Measurements from ENCODE around the gene DHRS7C.
"Not testable (repeated sequence)": the region's sequence is repeated elsewhere in the genome, so short reads cannot be mapped to it uniquely, and the experiment has no call there.

The DHRS7C gene

DNA sequence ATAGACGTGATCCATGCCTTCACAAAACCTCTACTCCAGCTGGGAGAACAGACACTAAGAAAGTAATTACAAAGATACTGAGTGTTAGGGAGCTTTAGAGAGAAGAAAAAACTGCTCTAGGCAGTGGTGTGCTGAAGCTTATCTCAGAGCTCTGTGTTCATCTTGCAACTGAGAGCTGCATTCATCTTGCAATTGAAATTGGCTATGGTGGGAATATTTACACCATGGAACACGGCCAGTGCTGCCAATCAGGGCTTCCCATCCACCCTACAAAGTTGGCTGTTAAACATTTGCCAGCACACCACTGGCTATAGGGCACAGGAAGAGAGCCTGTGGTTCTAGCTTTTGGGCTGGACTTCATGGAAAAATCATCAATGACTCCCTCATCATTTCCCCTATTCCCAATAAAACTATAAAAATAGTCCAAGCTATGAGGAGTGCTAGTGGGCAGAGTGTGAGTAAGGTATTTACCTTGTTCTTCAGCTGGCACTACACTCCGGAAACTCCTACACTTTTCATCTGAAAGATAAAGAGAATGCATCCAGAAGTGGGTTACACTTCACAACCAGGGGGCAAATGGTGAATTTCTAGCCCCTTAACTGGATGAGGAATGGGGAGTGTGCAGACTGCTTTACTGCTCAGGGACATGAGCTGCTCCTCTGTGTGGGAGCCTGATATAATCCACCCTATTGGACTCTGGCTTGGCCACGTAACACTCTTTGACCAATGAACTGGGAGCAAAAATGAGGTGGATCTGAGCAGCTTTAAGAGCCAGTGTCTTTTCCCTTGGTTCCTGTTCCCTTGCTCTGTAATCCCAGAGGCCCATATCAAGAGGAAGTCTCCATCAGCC lies 18.9 kb upstream of the DHRS7C start:
- no peak for DNase-seq

DNA sequence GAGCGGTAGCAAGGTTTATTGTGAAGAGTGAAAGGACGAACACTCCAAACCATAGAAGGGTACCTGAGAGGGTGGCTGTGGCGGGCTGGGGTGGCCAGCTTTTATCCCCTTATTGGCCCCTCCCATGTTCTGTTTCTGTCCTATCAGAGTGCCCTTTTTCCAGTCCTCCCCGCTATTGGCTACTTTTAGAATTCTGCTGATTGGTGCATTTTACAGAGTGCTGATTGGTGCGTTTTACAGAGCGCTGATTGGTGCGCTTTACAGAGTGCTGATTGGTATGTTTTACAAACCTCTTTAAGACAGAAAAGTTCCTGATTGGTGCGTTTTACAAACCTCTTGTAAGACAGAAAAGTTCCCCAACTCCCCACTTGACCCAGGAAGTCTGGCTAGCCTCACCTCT lies 18.0 kb upstream of the DHRS7C start:
- no peak for DNase-seq

DNA sequence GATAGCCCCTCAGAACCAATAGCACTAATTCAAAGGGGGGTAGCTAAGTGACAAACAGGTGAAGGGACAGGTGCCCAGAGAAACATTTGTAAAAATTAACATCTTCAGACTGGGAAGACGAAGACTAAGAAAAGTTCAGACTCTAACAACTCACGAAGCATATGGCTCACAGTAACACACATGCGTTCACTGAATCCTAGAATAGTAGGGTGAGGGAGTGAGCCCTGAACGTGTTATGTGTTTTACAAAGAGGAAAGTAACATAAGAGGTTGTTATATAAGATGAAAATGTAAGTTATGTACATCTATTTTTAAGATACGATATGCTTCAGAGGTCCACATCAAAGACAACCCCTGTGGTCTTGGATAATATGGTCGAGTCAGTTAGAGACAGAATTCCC lies 15.3 kb upstream of the DHRS7C start:
- no peak for DNase-seq

DNA sequence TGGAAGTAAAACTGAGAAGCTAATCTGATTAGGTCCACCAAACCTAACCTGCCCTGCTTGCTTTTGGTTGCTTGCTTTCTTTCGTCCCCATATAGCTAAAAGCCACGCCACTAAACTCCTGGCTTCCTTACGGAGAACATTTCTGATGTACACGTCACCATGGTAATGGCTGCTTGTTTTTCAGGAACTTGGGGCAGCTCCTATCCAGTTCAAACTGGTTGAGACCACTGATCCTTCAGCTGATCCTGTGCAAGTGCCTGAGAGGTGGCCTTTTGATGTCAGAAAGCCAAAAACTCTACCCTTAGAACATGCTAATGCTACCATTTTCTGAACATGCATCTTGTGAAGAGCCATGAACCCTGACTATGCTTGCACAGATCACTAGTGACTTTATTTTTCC lies 14.4 kb upstream of the DHRS7C start:
- no peak for DNase-seq

DNA sequence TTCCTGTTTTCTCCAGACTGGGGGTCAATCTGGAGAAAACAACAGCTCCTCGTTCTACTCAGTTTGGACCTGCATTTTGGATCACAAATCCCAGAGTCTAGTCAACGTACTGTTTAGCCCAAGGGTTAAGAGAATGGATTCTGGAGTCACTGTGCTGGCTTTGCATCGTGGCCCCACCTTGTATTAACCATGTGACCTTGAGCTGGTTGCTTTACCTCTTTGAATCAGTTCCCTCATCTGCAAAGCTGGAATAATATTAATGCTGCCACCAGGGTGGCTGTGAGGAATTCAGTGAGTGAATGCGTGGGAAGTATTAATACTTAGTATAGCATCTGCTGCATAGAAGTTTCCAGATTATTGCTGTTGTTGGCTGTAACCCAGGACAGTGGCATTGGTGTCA lies 11.3 kb upstream of the DHRS7C start:
- no peak for DNase-seq

DNA sequence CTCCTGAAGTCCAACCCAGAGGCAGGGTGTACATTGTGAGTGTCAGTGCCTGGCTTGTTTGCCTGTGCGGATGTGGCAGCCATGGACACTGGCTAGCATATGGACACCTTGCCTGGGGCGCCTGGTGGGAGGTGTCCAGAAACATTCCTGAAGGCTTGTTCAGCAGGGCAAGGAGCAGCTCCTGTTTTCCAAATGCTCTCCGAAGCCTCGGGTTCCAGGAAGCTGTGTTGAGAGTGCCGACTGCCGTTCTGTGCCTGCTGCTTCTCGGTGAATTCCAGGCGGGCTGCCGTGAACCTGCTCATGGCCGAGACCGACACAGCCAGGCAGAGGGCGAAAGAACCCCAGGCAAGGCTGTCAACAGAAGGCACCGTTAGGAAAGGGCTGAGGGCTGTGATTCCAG lies 10.9 kb upstream of the DHRS7C start:
- DNase-seq = no peak

DNA sequence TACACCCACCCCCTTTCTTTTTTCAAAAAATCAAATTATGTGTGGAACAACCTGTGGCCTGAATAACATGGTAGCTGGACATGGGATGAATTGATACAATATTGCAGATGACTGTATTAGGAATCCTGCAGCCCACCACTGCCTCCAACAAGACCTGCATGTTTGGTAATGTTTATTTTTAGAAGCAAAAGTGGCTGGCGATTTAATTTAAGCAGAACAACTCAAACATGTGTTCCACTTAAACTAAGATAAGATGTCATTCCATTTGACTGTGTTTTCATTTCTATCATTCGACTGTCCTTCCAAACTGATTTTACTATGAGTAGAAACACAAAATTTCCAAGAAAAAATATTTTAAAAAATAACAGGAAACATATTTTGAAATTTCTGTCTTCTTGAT lies 10.1 kb upstream of the DHRS7C start:
- DNase-seq = no peak

DNA sequence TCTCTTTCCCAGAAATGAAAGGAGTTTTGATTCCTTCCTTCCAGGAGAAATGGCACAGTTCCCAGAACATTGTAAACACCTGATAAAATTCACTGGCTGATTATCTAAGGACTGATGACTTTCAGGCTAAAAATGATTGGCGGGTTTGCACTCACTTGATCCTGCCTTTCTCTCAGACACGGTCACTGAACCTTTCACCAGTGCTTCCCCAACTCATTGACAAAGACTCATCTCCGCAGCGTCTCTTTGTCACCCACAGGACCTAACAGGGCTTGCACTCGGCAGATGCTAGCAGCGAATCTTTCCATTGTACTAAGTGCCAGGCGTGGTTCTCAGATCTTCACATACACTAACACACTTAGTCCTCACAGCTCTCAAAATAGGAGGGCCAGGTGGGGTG lies 7.3 kb upstream of the DHRS7C start:
- DNase-seq = no peak

DNA sequence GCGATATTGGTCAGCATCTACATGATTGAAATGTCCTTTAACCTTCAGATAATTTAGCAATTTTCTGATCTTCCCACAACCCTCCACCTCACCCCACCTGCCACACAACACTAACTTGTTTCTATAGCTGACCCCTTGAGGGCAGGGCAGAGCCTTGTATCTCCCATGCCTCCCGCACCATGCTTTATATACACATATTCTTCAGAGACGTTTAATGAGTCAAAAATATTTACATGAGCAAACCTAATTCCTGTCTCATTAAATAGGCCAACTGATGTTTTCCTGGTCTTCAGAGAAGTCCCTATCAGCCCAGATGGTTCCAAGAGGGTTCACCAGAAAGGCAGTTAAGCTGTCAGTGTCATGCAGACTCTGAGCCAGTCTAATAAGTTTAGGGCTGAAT lies 6.6 kb upstream of the DHRS7C start:
- DNase-seq = no peak

DNA sequence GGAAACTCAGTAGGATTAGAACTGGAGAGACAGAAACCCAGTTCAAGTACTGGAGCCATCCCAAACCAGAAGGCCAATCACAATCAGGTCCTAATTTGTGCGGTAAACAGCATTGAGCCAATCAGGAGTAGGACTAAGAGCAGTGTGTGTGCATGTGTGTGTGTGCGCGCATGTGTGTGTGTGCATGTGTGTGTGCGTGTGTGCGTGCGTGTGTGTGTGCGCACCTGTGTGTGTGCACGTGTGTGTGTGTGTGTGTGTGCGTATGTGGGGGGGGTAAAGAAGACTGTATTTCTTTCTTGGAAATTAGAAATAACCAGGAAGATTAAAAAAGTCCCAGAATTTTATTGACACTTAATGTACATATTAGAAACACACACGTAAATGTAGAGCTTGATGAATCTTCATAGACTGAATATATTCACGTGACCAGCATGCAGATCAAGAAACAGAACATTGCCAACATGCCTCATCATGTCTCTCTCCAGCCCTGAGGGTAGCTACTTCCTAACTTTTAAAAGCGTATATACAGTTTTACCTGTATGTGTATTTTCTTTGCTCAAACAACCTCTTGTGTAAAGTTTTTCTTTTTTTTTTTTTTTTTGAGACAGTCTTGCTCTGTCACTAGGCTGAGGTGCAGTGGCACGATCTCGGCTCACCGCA lies 919 bp upstream of the DHRS7C start:
- DNase-seq = no peak

DNA sequence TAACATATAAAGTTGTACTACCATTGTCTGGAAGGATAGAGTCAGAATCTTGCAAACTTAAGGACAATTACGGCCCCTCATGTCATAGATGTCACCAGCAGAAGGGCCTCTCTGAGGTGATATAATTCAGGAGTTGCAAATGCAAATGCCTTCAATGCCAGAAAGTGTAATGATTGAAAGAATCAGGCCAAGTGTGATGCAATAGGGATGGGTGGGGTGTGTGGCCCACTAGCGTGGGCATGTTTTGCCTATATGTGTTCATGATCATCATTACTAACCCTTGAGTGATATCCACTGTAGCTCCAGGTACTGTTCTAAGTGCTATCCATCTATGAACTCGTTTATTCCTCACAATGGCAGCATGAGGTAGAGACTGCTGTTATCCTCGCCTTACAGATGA lies 1.1 kb downstream of the DHRS7C start:
- DNase-seq = no peak

DNA sequence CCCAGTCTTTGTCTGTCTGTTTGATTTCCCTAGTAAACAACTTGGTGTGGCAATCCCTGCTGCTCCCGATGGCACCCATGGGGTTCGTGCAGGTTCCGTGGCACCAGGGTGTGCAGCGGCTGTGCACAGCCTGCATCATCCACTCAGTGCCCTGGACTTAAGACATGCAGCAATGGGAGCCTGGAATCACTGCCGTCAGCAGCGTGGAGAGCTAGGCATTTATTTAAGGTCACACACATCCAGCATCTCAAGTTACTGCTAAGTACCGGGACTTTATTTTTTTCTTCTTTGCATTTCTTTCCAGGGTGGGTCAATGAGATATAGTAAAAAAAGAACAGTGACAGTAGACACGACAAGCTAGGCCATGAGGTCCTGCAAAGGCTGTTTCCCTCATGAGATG lies 2.8 kb downstream of the DHRS7C start:
- DNase-seq = no peak

DNA sequence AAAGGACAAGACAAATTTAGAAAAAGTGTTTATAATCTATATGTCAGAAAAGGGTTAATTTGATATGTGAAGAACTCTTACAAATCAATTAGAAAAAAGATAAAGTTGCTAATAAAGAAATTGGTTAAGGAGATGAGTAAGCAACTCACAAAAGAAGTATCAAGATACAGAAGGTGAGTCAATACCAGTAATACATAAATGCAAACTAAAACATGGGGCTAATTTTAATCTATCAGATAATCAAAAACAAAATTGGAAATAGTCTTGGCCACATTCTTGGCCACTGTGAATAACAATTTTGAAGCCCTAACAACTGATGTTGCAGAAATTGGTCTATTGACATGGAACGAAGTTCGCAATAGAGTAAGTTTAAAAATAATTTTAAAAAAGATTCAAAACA lies 6.8 kb downstream of the DHRS7C start:
- DNase-seq = no peak

DNA sequence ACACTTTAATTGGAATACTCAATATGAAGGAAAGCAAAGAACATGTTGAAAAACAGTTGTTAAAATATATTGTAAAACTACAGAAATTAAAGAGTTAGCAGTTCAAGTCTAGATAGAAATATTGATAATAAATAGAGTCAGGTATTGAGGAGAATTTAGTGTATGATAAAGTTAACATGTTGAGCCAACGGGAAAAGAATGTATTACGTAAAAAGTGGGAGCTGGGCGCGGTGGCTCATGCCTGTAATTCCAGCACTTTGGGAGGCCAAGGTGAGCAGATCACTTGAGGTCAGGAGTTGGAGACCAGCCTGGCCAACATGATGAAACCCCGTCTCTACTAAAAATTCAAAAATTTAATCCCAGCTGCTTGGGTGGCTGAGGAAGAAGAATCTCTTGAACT lies 7.9 kb downstream of the DHRS7C start:
- not testable (repeated sequence) for DNase-seq

DNA sequence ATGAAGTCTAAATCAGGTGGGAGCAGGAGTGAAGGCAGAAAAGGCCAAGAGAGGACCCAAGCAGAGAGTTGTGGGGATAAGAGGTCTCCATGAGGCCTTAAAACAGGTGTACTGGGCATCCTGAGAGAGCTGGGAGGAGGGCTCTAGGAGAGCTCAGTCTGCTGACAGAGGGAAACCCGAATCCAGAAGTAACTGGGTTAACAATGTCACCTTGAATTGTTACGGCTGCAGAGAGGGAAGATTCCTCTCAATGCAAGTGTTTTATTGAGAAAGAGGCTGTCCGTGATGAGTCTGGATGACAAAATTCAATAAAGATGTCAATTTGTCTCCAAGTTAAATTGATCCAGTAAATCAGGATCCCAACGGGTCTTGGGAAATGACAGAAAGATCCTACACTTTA lies 8.3 kb downstream of the DHRS7C start:
- no peak for DNase-seq

DNA sequence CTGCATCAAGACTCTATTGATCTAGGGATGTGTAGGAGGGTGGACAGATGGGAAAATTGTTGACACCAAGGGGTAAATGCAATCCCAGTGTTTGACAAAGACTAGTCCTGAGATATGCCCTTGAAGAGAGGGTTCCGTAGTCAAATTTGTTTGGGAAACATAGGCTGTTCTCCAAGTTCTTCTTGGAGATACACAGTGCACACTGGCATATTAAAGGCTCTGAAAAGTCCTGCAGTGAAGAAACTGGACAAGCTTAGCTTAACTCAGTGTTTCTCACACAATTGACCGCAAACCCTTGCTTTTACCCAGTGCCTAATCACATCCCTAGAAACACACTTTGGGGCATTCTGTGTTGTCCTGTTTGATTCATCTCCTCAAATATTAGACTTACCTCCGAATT lies 10.8 kb downstream of the DHRS7C start:
- DNase-seq = no peak

DNA sequence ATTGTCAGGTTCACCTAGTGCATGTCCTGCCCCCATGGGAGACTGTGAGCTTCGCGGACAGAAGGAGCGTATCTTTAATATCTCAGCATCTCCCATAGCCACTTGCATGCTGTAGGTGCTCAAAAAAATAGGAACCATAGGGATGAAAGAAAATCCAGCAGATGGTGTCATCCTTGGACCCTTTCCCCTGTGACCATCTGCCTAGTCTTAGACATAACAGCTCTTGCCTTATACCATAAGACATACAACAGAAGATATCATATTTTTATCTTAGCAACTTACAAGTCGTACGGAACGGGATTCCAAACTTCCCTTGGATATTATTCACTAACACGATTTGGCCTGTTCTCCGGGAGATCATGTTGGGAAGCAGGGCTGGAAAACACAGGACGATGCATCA lies 14.5 kb downstream of the DHRS7C start:
- DNase-seq = no peak

DNA sequence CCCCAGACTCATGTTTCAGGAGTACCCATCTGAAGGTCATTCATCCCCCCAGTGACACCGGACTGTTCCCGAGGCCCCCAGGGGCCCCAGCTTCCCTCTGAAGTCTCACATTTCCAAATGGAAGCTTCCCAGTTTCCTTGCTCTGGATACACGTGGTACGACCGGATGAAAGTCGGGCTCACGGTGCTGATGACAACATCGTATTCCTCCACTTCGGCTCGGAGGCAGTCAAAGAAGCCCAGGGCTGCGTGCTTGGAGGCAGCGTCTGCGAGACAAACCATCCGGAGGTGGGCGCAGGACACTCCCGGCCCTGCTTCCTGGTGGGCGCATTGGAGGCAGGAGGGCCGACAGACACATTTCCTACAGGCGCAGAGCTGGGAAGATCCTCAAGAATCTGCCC lies 18.7 kb downstream of the DHRS7C start:
- DNase-seq = no peak

DNA sequence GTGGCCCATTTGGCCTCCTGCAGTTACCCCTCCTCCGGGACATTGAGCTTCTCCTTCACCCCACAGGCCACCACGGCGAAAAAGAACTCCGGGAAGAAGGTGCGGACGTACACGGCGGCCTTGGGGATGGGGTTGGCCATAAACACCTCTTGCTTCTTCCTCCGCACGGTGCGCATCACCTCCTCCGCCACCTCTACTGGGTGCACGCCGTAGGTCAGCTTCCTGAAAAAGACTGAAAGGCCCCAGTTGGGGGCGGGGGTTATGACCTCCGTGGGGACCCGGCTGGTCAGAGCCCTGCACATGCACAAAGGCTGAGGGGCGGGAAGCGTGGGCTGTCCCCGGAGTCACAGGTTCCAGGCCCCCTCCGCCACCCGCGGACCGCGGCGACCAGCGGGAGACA lies 19.9 kb downstream of the DHRS7C start:
- DNase-seq = no peak

DNA sequence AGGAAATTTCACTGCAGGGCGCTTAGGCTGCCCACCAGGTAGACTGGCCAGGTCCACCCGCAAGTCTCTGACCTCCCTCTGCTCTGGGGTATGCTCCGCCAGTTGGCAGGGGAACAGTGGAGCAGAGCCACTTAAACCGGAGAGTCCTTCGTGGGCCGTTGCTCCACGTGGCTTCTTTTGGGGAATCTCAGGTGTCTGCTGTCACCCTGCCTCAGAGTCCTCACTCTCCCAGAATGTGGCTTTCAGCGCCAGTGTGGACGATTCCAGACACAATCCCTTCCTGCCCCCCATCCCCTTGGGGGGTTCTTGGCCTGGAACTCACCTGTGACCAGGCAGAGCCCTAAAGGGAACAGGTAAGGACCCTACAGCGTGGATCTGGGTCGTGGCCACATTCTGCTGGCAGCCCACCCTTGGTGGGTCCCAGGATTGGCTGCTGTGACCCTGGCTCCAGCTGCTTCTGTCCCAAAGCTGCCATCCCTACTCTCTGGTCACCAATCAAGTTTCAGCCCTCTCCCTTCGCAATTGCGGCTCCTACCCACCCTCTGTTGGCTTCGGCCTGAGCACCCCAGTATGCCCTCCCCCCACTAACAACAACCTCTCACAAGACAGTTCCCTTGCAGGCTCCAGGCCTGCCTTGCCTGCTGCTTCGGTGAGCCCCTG lies 22.2 kb downstream of the DHRS7C start:
- no peak for DNase-seq

DNA sequence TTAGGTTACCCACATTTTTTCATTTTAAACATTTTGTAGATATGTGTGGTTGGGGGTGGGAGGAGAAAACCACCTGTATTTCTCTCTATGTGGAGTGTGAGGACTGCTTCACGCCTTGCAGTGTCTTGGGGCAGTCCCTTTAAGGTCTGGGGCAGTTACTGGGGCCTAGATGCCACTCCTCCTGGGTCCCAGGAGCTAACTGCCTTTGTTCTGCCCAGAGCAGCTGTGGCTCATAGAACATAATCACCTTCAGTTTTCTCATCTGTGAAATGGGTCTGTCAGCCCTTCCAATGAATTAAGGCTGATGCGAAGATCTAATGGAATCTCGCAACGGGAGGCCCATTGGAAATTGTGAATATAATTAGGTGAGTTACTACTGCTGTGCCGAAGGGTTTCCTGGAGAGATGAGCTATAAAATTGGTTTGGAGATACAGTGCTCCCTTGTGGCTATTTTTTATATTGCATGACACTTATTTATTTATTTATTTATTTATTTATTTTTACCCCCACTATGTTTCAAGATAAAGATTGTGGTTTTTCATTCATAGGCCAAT lies 22.9 kb downstream of the DHRS7C start:
- no peak for DNase-seq

DNA sequence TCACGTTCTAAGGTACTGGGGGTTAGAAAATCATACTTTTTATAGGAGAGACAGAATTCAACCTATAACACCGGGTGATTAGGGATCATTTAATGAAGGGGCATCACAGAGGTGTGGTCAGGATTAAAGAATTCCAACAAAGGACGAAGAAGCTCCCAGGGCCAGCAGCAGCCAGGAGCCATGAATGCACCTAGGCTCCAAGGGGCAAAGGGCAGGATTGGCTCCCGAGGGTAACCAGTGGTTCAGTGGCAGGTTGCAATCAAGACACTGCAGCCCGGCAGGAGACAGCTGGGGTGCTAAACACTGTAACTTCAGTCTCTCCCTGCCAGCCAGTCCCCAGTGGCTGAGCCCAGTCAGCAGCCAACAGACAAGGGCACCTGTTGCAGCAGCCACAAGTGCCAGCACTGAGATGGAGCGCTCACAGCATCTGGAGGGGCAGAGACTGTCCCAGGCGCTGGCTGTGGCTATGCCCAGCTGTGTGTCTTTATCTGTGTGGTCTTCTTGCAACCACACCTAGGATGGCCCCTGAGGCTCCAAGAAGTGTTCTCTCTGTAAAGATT lies 23.9 kb downstream of the DHRS7C start:
- DNase-seq = no peak

DNA sequence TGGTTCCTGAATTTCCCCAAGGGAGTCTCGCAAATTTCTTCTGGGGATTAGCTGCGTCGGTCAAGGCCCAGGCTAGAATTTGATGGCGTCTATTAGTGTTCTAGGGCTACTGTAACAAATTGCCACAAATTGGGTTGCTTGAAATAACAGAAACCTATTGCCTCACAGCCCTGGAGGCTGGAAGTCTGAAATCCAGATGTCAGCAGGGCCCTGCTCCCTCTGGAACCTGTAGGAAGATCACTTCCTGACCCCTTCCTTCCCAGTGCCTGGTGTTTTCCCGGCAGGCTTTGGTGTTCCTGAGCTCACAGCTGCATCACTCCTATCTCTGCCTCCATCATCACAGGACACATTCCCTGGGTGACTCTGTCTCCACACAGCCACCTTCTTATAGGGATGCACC lies 24.4 kb downstream of the DHRS7C start:
- DNase-seq = no peak

DNA sequence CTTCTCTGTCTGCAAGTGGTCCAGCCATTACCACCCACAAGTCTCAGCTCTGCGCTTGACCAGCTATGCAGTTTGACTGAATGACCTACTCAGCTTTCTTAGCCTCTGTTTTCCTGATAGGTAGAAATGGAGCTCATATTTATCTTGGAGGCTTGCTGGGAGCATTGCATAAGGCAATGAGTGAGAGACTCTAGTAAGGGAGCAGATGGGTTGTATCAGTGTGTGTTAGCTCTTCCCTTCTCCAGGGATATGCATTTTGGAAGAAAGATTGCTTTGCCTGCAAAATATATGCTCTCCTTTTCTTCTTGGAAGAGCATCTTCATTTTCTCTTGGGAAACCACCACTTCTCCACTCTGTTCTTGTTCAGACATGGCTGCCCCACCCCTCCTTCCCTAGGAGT lies 26.1 kb downstream of the DHRS7C start:
- no peak for DNase-seq
